ENCODE results near the gene TBL3.
A peak's percentile ranks its signal among the peaks of the same experiment; 100 is the strongest.

The TBL3 gene

DNA sequence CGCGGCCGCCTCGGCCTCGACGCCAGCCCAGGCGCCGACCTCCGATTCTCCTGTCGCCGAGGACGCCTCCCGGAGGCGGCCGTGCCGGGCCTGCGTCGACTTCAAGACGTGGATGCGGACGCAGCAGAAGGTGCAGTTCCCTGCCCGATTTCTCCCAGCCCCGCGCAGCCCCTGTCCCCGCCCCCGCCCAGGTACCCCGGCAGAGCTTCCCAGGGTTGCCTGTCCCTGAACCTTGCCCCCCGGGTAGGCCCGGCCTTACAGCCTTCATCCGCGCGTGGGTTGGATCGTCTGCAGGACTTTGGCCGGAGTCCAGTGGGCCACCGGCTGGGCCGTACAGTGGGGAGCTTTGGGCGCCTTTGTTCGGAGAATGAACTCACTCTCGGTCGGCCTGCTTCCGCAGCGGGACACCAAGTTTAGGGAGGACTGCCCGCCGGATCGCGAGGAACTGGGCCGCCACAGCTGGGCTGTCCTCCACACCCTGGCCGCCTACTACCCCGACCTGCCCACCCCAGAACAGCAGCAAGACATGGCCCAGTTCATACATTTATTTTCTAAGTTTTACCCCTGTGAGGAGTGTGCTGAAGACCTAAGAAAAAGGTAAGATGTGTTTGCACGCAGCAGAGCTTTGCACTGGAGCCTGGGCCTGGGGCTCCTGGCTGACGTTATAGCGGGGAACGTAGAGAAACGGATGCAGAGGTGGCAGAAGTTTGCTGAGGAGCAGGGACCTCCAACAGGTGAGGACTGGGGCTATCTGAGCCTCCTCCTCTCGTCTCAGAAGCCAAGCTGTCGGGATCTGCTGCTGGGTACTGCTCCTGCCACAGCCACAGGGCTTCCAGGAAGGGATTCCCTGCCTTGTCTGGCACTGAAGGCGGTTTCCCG is 12.7 kb downstream of the TBL3 start:
- peak in 1 of 2 experiments; percentile 59 for DNase-seq

- no peak for DNase-seq
Observed at GRCh38 chr16:1985466-1986150, 13.8 kb downstream of the TBL3 start.

GRCh38 chr16:1987198-1987597 is 15.3 kb downstream of the TBL3 start:
- DNase-seq = no peak

DNA sequence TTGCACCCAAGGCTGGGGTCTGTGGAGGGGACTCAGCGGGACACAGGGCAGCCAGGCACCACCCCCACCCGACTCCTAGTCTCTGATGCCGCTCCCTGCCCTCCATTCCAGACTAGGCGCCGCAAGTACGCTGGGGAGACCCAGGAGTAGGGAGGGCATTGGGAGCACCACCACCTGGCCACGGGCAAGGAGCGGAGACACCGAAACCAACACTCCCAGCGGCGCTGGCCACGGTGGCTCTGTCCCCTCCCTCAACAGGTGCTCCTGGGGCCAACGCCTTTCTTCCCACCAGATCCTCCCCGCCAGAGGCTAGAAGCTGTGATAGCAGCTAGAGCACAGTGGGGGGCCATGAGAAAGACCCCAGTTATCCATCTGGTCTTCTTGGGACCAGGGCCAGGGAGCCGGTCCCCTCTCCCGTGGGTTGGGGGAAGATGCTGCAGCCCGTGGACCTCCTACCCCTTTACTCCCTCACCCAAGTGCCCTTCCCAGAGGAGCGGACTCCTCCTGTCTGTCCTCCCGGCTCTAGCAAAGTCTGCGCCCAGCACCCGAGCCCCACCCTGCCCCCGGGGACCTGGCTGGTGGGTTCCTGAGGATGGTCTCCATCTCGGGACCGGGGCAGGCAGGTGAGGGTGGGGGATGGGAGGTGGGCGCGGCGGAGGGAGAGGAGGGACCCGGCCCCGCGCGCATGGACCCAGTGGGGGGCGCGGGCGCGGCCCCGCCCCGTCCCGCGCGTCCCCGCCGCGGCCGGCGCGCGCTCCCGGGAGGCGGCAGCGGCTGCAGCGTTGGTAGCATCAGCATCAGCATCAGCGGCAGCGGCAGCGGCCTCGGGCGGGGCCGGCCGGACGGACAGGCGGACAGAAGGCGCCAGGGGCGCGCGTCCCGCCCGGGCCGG is 17.6 kb downstream of the TBL3 start, which contains the start of gene SYNGR3:
SYNGR3 (plus strand) TSS at position 762 of the 892 bp plus-strand sequence. CDS start 133 bp downstream, outside the sequence.
- peak in 1 of 2 experiments; percentile 55 for DNase-seq

GRCh38 chr16:1990101-1990350 is 18.2 kb downstream of the TBL3 start:
- no peak for DNase-seq

DNA sequence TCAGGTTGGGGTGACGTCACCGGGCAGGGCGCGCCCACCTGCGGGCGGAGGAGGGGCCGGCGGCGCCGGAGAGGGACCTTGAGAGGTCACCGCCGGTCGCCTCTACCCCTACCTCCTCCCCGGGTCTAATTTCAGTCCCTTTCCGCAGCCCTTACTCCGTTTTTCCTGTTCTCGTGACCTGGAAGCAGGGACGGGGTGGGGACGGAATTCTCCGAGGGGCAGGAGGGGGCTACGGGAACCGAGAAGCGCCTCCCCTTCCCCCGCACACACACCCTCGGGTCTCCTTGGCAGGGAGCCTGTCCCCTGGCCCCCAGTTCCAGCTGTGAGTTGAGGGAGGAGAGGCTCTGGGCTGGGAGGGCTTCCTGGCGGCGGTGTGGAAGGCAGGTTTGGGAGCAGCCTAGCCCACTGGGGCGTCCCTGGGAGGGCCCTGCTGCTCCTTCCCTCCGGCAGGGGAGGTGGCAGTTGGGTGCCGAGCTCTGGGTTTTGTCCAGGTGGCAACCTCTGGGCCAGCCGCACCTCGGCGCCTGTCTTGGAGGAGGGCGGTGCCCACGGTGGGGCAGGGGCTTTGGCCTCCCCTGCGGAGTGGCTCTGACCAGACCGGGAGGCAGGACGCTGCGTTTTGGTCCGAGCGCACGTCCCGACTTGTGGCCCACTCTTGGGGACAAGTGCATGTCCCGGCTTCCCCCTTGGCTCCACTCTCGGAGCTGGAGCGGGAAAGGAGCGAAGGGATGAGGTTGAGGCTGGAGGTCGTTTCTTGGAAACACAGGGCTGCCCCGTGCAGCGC is 18.7 kb downstream of the TBL3 start:
- DNase-seq = no peak

- DNase-seq = no peak
Observed at GRCh38 chr16:1991135-1991551, 19.3 kb downstream of the TBL3 start.

DNA sequence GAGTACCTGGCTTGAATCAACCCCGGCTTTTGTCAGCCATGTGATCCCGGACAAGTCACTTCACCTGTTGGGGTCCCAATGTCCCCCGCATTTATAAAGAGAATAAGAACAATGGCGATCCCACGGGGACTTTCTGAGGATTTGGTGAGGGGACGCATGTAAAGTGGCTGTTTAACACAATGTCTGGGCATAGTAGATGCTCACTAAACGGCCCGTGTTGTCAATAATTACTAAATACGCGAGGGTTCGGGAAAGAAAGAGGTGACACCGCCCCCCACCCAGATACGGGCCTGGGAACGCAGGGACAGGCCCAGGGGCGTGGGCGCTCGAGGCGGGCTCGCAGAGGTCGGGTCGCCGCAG is 19.7 kb downstream of the TBL3 start:
- DNase-seq = no peak

GRCh38 chr16:1991948-1992703 is 20.3 kb downstream of the TBL3 start:
- DNase-seq = peak; percentile 18 to 61

DNA sequence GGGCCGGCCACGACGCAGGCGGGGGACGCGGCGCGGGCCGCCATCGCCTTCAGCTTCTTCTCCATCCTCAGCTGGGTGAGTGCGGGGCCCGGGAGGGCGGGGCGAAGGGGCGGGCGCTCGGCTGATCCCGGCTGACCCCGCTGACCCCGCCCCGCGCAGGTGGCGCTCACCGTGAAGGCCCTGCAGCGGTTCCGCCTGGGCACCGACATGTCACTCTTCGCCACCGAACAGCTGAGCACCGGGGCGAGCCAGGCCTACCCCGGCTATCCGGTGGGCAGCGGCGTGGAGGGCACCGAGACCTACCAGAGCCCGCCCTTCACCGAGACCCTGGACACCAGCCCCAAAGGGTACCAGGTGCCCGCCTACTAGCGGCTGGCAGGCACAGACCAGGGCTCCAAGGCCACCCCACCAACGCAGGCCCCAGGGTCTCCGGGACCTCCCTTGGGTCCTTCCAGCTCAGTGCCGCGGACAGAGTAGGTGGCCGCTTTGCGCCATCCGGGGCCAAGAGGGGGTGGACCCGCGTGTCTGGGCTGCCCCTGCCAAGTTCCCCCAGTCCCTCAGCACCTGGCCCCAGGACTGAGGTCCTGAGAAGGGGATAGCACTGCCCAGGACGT is 21.0 kb downstream of the TBL3 start:
- no peak for DNase-seq

DNA sequence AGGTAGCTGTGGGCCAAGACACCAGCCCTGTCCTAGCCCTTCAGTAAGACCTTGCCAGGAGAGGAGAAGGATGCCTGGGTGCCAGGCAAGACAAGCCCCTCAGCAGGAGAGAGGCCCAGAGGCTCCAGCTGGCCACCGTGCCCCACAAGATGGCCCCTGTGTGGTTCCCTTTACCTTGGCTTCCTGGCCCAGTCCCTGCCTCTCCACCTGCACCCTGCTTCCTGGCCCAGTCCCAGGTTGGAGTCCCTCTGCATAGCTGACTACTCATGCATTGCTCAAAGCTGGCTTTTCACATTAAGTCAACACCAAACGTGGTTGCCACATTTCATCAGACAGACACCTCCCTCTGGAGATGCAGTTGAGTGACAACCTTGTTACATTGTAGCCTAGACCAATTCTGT is 21.9 kb downstream of the TBL3 start:
- DNase-seq = no peak

DNA sequence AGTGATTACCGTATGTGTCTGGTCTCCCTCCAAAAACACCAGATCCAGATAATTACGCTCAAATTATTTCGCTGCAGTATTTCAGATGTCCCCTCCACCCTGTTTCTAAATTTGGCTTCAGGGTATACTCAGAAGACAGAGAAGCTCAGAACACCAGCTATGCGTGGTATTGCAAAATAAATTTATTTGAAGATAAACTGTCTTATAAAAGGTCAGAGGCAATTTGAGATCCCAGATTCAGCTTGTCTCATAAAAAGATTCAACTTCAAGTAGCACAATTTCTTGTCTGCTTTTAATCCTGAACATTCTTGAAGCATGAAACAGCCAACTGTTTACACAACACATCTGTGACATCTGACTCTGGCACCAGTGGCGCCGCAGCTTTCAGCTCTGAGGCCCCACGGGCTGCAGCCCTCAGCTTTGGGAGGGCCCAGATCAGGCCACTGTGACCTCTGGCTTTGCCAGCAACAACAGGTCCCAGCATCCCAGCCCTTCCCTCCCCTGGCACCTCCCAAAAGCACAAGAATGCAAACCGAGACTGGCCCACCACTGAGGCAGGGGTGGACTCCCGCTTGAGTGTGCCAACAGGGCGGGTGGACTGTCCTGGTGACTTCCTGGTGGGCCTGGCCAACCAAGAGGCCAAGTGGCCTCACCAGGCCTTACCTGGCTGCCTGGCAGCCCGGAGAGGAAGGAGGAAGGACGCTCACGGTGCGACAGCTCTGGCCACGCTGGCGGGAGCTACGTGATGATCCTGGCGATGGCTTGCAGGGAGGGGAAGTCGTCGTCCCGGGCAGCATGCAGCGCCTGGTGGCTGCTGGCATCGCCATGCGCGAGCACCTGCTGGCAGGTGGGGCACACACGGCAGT is 25.9 kb downstream of the TBL3 start:
- DNase-seq = no peak

DNA sequence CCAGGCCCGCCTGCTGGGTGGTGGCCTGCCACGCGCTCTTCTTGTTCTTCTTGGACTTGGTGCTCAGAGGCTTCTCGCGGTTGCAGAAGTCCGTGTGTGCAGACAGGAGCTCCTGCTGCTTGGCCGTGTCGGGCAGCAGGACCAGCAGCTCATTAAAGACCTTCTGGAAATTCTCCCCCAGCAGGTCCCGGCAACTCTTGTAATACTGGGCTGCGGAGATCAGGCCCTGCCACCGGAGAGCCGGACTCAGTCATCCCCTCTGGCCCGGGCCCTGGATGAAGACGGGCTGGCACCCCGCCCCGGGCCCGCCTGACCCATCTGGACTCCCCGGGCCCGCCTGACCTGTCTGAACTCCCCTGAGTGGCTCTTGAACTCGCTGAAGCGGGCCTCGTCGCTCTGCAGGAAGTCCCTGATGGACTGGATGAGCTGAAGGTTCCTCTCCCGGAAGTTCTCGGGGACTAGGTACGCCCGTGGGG is 26.5 kb downstream of the TBL3 start:
- no peak for DNase-seq

DNA sequence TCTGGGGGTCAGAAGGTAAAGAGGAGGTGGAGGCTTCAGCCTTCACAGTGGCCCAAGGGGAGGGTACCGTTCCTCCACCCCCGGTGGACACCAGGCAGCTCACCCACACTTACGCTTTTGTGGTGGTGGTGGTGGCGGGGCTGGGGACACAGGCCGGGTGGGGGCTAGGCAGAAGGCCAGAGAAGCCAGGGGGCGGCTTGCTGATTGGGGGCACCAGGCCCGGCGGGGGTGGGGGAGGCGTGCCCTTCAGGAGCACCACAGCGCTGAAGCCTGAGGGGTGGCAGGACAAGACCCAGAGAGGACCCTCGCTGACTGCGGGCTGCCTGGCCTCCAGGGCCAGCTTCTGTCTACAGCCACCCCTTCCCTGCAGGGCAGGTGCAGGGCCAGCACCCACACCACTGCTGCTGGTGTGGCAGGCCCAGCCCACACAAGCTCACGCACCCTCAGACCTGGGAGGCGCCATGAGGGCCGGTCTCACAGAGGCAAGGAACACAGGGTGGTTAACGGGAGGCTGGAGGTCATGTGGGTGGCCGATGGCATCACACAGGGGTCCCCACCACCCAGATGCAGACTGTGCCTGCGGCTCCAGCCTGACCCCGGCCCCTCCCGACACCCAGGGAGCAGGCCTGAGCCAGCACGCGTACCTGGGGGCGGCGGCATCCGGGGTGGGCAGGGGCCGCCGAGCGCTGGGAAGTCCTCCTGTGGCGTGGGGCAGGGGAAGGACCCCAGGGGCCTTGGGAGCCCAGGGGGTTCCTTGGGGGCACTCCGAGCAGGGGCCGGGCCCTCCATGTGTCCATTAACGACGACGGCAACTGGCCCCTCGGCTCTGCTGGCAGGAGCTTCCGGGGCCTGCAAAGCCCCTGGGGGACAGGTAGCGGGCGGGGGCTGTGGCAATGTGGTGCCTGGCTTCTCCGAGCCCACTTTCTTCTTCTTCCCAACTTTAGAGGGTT is 27.3 kb downstream of the TBL3 start:
- DNase-seq = no peak

GRCh38 chr16:1999866-2000514 is 28.1 kb downstream of the TBL3 start:
- no peak for DNase-seq

DNA sequence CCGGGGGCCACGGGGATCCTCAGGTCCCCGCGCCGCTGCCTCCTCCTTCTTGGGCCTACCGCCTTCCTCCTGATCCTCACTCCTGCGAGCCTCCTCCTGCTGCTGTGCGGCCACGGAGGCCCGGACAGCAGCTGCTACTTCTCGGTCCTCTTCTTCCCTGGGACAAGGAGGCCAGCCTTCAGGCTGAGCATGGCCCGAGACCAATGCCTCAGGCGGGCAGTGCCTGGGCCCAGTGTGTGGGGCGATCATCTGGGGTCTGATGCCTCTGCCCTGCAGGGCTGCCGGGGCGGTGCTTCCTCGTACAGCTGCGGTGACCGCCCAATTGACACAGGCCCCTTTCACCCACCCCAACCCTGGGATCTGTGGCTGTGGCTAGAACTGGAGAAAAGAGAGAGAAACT is 29.2 kb downstream of the TBL3 start:
- DNase-seq = no peak

GRCh38 chr16:2001456-2002355 is 29.9 kb downstream of the TBL3 start:
- DNase-seq = no peak
